Astrocyte of the hippocampus (primary cell): ENCODE results near the gene ABCA13.

ENCODE experiments used
- DNase-seq: peaks from one replicate; pipeline ENCODE4 v3.0.0; 2011; ENCODE audit warnings: low read depth, low spot score

ABCA13 gene

DNA sequence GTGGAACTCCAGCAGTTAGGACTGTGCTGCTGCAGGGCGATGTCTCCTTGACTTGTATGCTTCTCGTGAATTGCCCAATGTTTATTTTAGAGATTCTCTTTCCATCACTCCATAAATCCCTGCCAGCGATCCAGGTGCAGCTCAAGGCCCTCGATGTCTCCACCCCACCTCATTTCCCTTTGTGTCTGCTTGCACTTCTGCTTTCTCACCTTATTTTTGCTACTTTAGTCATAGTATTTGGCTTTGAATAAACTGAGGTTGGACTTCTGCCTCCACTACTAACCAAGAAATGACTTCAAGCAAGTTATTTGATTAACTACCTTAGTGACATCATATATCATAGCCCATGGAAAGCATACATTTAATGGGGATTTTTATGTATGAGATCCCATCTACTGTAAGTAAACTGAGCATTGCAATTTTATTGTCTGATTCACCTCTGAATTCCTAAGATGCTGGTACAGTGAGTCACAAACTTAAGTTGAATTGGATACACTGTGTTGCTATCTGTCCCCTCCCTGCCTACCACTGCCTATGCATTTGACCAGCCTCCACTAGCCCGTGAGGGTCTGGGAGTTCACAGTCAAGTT, 255.8 kb downstream of the ABCA13 start:
- DNase-seq, result peak; percentile 58

DNA sequence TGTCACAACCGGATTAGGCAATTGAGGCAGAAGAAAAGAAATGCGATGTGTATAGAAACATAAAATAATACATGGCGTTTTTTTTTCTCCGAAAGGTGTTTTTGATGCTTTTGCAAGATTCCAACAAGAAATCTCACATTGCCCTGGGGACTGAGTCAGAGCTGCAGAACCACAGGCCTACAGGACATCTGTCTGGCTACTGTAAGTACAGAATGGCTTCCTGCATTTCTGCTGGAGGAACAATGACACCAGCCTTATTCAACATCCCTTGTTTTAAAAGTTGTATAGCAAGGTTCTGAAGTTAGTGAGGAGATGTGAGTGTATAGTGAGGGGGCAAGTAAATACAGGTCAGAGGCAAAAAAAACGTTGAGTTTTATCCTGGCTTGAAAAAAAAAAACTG, 256.4 kb downstream of the ABCA13 start:
- peak; percentile 14 for DNase-seq

DNA sequence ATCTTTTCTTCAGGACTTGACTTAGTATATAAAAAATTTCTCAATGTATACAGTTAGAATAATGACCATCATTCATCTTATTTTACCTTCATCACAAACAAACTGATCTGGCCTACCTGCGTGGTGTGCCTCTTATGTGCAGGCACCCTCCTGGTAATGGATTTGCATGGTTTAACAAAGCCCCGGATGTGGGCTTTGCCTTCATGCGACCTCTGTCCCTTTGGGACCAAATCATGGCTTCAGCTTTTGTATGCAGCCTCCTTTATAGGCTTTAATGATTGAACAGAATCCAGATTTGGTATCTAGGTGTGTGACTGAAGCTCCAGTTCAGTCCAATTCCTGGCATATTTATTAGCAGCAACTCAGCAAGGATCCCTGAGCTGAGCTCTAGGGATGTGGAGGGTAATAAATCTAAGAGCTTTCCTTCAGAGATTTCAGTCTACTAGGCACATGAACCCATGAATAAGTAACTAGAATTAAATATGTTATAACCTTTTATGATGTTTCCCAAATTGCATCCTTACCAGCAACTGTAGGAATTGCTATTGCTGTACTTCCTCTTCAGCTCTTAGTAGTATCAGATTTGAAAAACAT, 256.9 kb downstream of the ABCA13 start:
- DNase-seq, result no peak

DNA sequence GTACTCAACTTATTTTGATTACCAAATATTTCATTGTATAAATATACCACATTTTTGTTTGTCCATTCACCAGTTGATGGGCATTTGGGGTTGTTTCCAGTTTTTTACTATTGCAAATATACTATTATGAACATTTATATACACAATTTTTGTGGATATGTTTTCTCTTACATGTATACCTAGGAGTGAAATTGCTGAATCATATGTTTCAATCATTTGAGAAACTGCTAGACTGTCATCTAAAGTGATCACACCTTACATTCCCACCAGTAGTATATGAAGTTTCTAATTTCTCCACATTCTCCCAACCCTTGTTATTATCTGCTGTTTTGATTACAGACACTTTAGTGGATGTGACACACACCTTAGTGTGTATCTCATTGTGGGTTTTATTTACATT, 257.9 kb downstream of the ABCA13 start:
- no peak for DNase-seq

DNA sequence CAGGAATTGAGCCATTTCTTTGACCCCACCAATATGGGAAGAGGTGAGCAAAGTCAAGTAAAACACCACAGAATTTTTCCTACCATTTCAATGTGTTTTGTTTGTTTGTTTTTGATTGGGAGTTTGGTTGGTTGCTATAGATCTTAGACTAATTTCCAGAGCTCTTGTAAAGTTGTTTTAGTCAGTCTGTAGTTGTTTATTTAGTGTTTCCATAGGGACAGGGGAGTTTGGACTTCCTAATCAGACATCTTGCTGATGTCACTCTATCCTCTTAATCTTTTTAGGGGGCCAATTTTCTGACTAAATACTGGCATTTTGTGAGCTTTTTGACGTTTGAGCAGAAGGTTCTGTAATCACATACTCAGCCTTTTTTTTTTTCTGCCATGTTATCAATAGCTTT, 266.9 kb downstream of the ABCA13 start:
- DNase-seq, result peak; percentile 15

DNA sequence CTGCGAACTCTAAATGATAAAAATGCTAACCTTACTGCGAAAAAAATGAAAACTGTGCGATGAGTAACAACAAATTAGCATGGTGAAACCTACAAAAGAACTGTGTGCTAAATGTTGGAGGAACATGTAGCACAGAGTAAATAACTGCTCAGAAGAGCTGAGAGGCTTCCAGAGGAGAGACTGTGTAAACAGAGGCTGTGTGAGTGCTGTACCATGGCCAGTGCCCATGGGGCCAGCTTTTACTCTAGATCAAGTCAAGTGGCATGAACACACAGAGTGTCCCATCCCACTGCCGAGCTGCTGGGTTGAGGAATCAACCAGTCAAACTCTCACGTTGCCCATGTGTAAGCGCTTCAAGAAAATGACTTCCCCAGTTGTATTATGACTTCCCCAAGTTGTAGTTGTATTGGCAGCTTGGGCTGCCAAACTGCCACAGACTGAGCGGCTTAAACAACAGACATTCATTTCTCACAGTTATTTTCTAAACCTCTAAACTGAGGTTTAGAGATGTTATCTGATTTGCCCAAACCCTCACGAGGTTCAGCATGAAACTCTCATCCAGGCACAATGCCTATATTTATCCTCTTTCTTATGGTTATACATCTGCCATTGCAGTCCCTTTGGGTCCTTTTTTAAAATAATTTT, 270.7 kb downstream of the ABCA13 start:
- no peak for DNase-seq

DNA sequence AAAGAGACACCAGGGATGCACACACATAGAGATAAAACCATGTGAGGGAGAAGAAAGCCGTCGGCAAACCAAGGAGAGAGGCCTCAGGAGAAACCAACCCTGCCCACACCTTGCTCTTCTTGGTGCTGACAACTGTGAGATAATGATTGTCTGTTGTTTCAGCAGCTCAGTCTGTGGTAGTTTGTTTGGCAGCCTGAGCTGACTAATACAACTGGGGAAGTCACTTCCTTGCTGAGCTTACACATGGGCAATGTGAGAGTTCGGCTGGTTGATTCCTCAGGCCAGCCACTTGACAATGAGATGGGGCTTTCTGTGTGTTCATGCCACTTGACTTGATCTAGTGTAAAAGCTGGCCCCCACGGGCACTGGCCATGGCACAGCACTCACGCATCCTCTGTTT, 271.8 kb downstream of the ABCA13 start:
- DNase-seq, result no peak

- no peak for DNase-seq
Observed at GRCh38 chr7:48446721-48447120, 275.5 kb downstream of the ABCA13 start.

DNA sequence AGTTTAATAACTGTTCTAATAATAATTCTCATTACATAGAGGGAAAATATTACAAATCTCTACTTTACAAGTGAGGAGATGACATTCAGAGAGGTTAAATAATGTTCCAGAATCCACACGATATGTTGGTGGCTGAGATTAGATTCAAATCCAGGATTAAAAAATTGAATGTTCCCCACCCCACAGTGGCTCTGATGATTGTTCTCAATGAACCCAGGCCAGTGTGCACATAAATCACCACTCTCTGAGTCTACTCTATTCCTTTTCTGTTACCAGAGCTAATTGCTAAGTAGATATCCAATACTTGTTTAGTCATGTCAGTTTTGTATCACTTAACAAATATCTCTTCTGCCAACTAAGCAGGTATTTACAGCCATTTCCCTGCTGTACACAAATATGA, 281.0 kb downstream of the ABCA13 start:
- no peak for DNase-seq

GRCh38 chr7:48454750-48455192, 283.5 kb downstream of the ABCA13 start:
- no peak for DNase-seq

DNA sequence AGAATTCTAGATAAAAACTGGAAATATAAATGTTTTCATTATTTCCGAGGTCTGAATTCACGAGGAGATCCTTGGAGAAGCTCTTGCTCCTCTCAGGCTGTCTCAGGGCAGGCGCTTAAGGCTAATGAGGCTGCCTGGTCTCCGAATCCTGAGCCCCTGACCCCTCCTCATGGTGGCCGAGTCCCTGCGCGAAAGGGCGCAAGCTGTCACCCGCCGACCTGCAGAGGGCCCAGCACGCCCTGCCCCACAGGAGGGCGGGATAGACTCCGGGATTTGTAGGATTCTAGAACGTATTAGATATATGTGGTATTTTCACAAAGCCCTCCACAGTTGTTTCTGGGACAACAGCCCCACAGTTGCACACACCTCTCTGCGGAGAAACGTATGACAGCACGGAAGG, 284.1 kb downstream of the ABCA13 start:
- no peak for DNase-seq

- no peak for DNase-seq
Observed at GRCh38 chr7:48458701-48459524, 287.7 kb downstream of the ABCA13 start.

DNA sequence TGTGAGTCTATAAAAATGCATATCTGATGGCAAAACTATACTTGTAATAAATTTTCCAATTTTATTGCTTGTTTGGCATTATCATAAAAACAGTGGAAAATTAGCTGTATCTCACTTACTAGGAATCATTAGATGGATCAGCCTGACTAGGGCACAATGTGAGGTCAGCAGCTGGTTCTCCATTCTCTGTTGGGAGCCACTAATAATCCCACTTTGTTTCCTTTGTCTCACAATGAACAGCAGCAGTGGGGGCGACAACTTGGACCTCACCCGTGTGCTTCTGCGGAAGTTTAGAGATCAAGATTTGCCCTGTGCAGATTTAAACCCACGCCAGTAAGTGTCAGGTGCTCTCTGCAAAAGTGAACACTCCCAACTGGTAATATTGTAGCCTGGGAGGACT, 295.5 kb downstream of the ABCA13 start:
- DNase-seq, result no peak

DNA sequence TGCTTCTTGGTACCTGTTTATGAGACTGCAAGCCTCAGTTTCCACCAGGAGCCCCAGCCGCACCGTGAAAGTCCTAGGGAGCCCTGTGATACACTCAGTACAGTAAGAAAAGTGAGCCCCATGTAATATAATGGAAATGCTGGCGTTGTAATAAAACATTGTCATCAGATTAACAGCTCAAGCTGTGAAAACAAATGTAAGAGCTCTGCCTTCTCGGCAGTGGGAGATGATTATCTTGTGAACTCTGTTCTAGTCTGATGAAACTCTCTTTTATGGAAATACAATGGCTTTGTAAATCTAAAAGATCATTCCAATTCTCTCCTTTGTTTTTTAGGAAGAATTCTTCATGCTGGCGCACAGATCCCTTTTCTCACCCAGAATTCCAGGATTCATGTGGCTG, 299.9 kb downstream of the ABCA13 start:
- DNase-seq, result no peak

GRCh38 chr7:48472640-48473039, 301.4 kb downstream of the ABCA13 start:
- no peak for DNase-seq

DNA sequence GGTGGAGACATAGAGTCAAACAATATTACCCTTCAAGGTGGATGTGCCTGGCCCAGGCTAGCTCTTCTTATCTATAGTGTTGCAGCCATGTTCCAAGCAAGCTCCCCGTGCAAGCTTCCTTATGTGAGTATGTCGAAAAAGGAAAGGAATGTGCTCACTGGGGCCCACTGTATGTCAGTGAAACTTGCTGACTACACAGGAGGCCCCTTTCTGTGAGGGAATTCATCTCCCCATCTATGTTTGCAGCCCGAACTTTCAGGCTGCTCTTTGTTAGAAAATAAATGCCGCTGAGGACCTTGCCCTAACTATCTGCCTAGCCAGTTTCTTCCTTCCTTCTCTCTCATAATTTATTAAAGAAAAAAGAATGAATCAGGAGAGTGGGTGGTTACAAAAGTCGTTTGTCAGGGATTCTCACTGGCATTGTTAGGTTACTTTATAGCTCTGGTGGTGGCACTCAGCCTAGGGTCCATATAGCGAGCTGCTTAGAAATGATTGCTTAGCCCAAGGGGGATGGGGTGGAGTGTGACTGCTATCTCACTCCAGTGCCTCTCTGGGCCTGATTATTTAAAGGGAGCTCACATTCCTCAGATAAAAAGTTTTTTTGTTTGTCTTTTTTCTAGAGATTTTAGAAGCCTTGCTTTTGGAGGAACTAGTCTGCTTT, 302.1 kb downstream of the ABCA13 start:
- no peak for DNase-seq

- DNase-seq, result peak; percentile 9
Observed at GRCh38 chr7:48481235-48481634, 310.0 kb downstream of the ABCA13 start.

DNA sequence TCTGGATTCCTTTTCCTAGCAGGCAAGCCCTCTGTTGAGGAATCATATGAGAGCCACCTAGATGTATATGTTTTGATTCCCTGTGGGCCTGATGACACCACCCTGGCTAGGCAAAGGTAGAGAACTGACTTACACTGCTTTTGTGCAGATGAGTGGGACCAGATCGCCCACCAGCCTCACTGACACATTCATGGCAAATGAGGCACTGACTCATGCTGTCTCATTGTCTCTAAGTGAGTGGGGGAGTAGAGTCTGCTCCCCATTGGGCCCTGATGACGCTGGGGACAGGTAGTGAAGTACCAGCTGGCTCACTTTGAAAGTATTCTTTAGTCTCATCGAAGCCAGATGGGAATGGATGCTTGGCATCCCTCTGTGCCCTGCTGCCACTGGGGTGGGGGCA, 326.3 kb downstream of the ABCA13 start:
- DNase-seq, result no peak

DNA sequence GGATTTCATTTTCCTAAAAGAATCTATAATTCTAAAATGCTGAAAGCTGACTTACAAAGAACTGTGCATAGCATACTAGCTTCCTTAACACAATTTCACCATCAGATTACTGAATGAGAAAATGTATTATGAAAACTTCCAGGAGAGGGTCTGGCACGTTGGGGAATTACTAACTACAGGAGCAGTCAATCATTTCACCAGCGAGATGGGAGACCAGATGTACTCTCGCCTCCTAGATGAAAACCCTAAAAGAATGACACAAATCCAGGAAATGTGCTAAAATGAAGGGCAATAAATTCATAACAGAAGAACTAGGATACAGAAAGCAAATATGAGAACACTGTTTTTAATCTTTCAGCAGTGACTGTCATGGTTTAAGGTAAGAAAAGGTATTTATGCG, 330.8 kb downstream of the ABCA13 start:
- no peak for DNase-seq

DNA sequence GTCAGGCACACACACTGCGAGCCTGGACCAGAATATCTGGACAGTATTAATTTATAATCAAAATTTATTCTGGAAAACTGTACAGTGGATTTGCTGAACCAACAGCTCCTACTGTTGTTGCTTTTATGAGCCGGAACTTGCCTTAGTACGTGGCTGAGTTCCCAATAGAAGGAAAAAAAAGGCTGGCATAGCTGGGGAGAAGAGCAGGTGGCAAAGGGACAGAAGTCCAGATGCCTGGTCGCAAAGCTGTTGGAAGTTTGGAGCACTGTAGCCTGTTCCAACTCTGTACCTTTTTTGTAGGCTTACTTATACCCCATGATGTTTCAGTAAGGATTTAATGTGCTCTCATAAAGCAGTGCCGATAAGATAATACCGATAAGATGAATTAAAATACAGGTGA, 333.8 kb downstream of the ABCA13 start:
- DNase-seq, result no peak

DNA sequence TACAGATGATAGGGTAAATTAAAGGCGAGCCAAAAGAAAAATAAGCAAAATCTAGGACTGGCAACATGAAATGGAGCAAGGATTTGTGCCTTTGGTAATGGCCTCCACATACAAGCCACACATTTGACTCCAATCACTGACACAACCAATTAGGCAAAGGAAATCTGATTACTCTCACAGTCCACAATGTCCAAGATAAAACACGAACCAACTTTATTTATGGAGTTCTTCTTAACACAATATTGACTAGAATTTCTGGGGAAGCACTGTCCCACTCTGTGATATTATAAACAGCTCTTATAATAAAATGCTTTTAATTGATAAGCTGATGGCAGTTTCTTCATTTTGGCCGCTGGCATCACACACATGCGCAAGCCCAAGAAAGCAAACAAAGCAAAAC, 334.2 kb downstream of the ABCA13 start:
- DNase-seq, result no peak

- DNase-seq, result no peak
Observed at GRCh38 chr7:48506569-48506968, 335.3 kb downstream of the ABCA13 start.
